GM12878 (cell line): ENCODE data around the gene CCN5. TPM values are rescaled to one million over a fixed set of nuclear protein-coding genes. Genes with fewer than 3 reads are reported as not detected.

Experiments used
- BHLHE40 ChIP-seq, 2 experiments: fragments of 450-650 bp in 1 of 2; IDR thresholded peaks; 2 replicates each; pipeline ENCODE4 v1.6.1; 2011 to 2017; ENCODE audit warnings: low read depth in 2 of 2, borderline replicate concordance in 1 of 2, improper control_type of control experiment in 1 of 2, low read length in 1 of 2, mild to moderate bottlenecking in 1 of 2
- CBX3 ChIP-seq: fragments of 200-600 bp; sonication (generic); IDR thresholded peaks from 2 replicates; pipeline ENCODE4 v1.6.1; 2016; ENCODE audit warnings: low read depth, borderline replicate concordance
- CBX5 ChIP-seq: sonication (generic); IDR thresholded peaks from 2 replicates; pipeline ENCODE4 v1.6.1; 2016; ENCODE audit warnings: low read depth, moderate library complexity, mild to moderate bottlenecking, inconsistent platforms
- CREB1 ChIP-seq: IDR thresholded peaks from 2 replicates; pipeline ENCODE4 v1.6.1; 2012; ENCODE audit warnings: low read depth, mild to moderate bottlenecking, inconsistent platforms
- CTCF ChIP-seq, 3 experiments: IDR thresholded peaks in 2 of 3; conservative IDR thresholded peaks in 1 of 3; 2 replicates each; pipeline ENCODE4 v1.5.1; 2011; ENCODE audit warnings: low read depth in 3 of 3, low read length in 3 of 3, mild to moderate bottlenecking in 3 of 3, control low read depth in 2 of 3, moderate library complexity in 2 of 3, inconsistent platforms in 1 of 3, mixed read lengths in 1 of 3; ENCODE audit not compliant: control insufficient read depth in 2 of 3, insufficient read depth in 1 of 3; ENCODE audit errors: extremely low read depth in 1 of 3
- FOXK2 ChIP-seq: fragments of 450-650 bp; IDR thresholded peaks from 2 replicates; pipeline ENCODE4 v1.6.1; 2017; ENCODE audit warnings: mild to moderate bottlenecking, moderate library complexity
- FOXM1 ChIP-seq: IDR thresholded peaks from 2 replicates; pipeline ENCODE4 v1.6.1; 2012; ENCODE audit warnings: low read depth, mild to moderate bottlenecking, inconsistent platforms, low read length, moderate library complexity
- GATAD2B ChIP-seq: fragments of 450-650 bp; conservative IDR thresholded peaks from 2 replicates; pipeline ENCODE4 v1.6.1; 2017; ENCODE audit warnings: low read depth, mild to moderate bottlenecking, moderate library complexity
- HDAC6 ChIP-seq: fragments of 200-600 bp; sonication (generic); IDR thresholded peaks from one replicate; pipeline ENCODE4 v1.8.0; 2017; ENCODE audit warnings: antibody characterized with exemption; ENCODE audit not compliant: unreplicated experiment
- IKZF1 ChIP-seq: fragments of 450-650 bp; conservative IDR thresholded peaks from 2 replicates; pipeline ENCODE4 v1.6.1; 2017; ENCODE audit warnings: antibody characterized with exemption, mild to moderate bottlenecking
- IRF3 ChIP-seq: fragments of 450-650 bp; IDR thresholded peaks from 2 replicates; pipeline ENCODE4 v1.6.1; 2014; ENCODE audit warnings: mild to moderate bottlenecking
- MYB ChIP-seq: fragments of 150-350 bp; IDR thresholded peaks from 2 replicates; pipeline ENCODE4 v1.6.1; 2014; ENCODE audit warnings: mild to moderate bottlenecking, low read depth, low read length, borderline replicate concordance
- POU2F2 ChIP-seq: IDR thresholded peaks from 3 replicates; pipeline ENCODE4 v1.6.1; 2011; ENCODE audit warnings: low read depth, mild to moderate bottlenecking, low read length, borderline replicate concordance
- RAD51 ChIP-seq: fragments of 450-650 bp; IDR thresholded peaks from 2 replicates; pipeline ENCODE4 v1.6.1; 2016; ENCODE audit warnings: moderate library complexity, mild to moderate bottlenecking, inconsistent platforms
- RB1 ChIP-seq: fragments of 450-650 bp; formaldehyde crosslinking; IDR thresholded peaks from 2 replicates; pipeline ENCODE4 v1.6.1; 2017; ENCODE audit warnings: mild to moderate bottlenecking, borderline replicate concordance
- RELB ChIP-seq: fragments of 450-650 bp; IDR thresholded peaks from 2 replicates; pipeline ENCODE4 v1.6.1; 2017; ENCODE audit warnings: low read depth, mild to moderate bottlenecking, moderate library complexity
- SIX5 ChIP-seq: IDR thresholded peaks from 2 replicates; pipeline ENCODE4 v1.6.1; 2011; ENCODE audit warnings: mild to moderate bottlenecking, low read depth, low read length, moderate library complexity; ENCODE audit not compliant: severe bottlenecking
- SMARCA5 ChIP-seq: fragments of 450-650 bp; IDR thresholded peaks from 2 replicates; pipeline ENCODE4 v1.6.1; 2017; ENCODE audit warnings: mild to moderate bottlenecking
- SMC3 ChIP-seq: IDR thresholded peaks from 2 replicates; pipeline ENCODE4 v1.6.1; 2011; ENCODE audit warnings: low read length, improper control_type of control experiment, borderline replicate concordance
- SREBF1 ChIP-seq: IDR thresholded peaks from 2 replicates; pipeline ENCODE4 v1.6.1; 2012; ENCODE audit warnings: mild to moderate bottlenecking, low read length
- TCF12 ChIP-seq: IDR thresholded peaks from 2 replicates; pipeline ENCODE4 v1.6.1; 2011; ENCODE audit warnings: low read depth, mild to moderate bottlenecking, low read length
- YY1 ChIP-seq: IDR thresholded peaks from 2 replicates; pipeline ENCODE4 v1.6.1; 2011; ENCODE audit warnings: low read depth, mild to moderate bottlenecking, low read length
- ZBED1 ChIP-seq: IDR thresholded peaks from 2 replicates; pipeline ENCODE4 v1.6.1; 2016; ENCODE audit warnings: borderline replicate concordance
- ZBTB33 ChIP-seq: fragments of 450-650 bp; IDR thresholded peaks from 2 replicates; pipeline ENCODE4 v1.6.1; 2017; ENCODE audit warnings: mild to moderate bottlenecking
- ZSCAN29 ChIP-seq: fragments of 450-650 bp; IDR thresholded peaks from 2 replicates; pipeline ENCODE4 v1.6.1; 2017; ENCODE audit warnings: mild to moderate bottlenecking, moderate library complexity
- polyA plus RNA-seq, 11 experiments: library from polyadenylated mRNA; depleted of rRNA in 4 of 11; unstranded in 6 of 11; stranded (reverse) in 5 of 11; fragments of >200 nt; fragmentation: Nextera tagmentation in 4 of 11; fragmentation: Illumina TruSeq in 1 of 11; extraction: Ambion mirVana in 4 of 11; extraction: Trizol in 1 of 11; gene quantifications; 1 replicate in 1 of 11; 2 replicates in 10 of 11; pipeline versions ENCODE4 v1.2.1 to v1.2.3, GENCODE V29; 2011 to 2016; ENCODE audit warnings: inconsistent platforms in 2 of 11, missing spikeins in 2 of 11, low read depth in 1 of 11
- total RNA-seq, 4 experiments: library from RNA; depleted of rRNA in 3 of 4; stranded (reverse); fragments of >200 nt in 3 of 4; fragmentation: Illumina TruSeq in 1 of 4; extraction: Trizol in 1 of 4; gene quantifications; 2 replicates each; pipeline versions ENCODE4 v1.2.1 to v1.2.3, GENCODE V29; 2013 to 2021

CCN5 gene
- total and polyA plus RNA-seq, 10 of the 15 experiments (the other 5 are each of a cell fraction or from before 2014, with no cell fraction given), result 0.14 to 0.15 TPM; not detected in 8

DNA sequence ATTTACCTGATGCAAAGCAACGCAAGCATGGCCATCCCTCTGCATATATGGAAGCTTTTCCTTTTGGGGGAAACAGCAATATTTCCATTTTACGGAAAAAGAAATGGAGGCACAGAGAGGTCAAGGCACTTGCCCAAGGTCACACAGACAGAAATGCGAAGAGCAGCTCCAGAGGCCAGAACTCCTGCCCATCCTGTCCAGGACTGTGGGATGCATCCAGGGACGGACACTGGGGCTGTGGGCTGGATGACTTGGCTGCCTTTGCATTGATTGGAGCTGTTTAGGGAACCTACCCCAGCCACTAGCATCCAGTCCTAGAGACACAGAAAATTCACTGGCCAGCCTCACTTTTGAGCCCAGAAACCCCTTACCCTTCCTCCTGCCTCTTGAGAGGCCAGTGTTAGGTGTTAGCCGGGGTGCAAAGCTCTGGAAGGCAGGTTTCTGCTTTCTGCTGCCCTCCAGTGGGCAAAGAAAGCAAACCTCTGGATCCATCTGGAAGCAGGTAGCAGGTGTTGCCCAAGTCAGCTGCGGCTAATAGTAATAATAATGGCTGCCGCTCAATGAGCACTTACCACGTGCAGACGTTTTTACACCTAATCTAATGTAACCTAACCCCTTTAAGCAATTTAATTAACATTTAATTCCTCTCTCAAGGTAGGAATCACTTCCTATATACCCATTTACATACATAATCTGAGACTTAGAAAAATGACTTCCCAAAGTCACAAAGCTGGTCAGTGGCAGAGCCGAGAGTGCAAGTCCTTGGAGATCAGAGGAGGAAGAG lies 31.7 kb upstream of the CCN5 start (continued):
- TF ChIP-seq RELB (0 out of 2 replicates have a peak, but pooled peaks have one; percentile 27), BHLHE40 (IDR thresholded peaks at IDR 0.05; ENCODE audit: borderline replicate concordance in 1 of 2, low read depth in 2 of 2, low read length in 1 of 2) (peak in 1 of 2 experiments; percentile 40; a peak in 1 of 4 replicates), YY1 (peak; percentile 90), GATAD2B (no peak), RAD51 (peak; percentile 28; the same call in 1 of the 2 replicates), CBX3 (no peak), SMARCA5 (no peak), CTCF (IDR thresholded peaks at IDR 0.05 in 2 of 3, conservative IDR thresholded peaks at IDR 0.05 in 1 of 3; ENCODE audit: control insufficient read depth in 2 of 3, extremely low read depth in 1 of 3, insufficient read depth in 1 of 3, low read depth in 3 of 3, low read length in 3 of 3) (peak; percentile 78 to 91 (median 79); a peak in 5 of 6 replicates), SREBF1 (no peak), CBX5 (no peak), SMC3 (peak; percentile 84), SIX5 (no peak), RB1 (0 out of 2 replicates have a peak, but pooled peaks have one; percentile 45), HDAC6 (no peak), IRF3 (0 out of 2 replicates have a peak, but pooled peaks have one; percentile 43), ZBTB33 (no peak), IKZF1 (0 out of 2 replicates have a peak, but pooled peaks have one; percentile 18), POU2F2 (peak; percentile 53; the same call in 1 of the 3 replicates), FOXK2 (no peak), ZSCAN29 (no peak), TCF12 (peak; percentile 55; the same call in 1 of the 2 replicates), ZBED1 (no peak), FOXM1 (no peak), MYB (no peak), CREB1 (no peak)
